Measurements from ENCODE around the gene UNK. TPM values are rescaled to one million over a fixed set of nuclear protein-coding genes. Genes with fewer than 3 reads are reported as not detected.

UNK gene
- total and polyA plus RNA-seq, 10 donors = 19.0 to 53.8 (median 46.2) TPM

GRCh38 chr17:75836605-75837004, 52.0 kb downstream of the UNK start:
- 68 to 82% (median 75%) methylated on average over 6 to 9 of the region's 9 CpGs for WGBS, 5 donors
- Histone ChIP-seq H3K9me3 (no peaks in the 10 kb centered on the region), H3K36me3 (peaks cover 0 to 100% (median 73%) of the 10 kb centered on the region in 6 donors), H3K4me3 (no peak overlapping the region), H3K27ac (peak overlapping the region in 4 of 8 donors; percentile 34 to 91 (median 60)), H3K27me3 (replicated peaks in 1 of 7) (no peaks in the 10 kb centered on the region), H3K4me1 (peaks cover 21 to 100% (median 64%) of the 10 kb centered on the region in 6 donors)
- TF ChIP-seq CTCF (IDR thresholded peaks at IDR 0.05 in 8 of 11, conservative IDR thresholded peaks at IDR 0.05 in 3 of 11) (no peak), POLR2AphosphoS5 (IDR thresholded peaks at IDR 0.05) (peak in 2 of 3 donors; percentile 32 to 59), POLR2A (IDR thresholded peaks at IDR 0.05) (no peak)
- intact Hi-C loops (cut with DNase I; ENCODE audit: low total_unique reads) = no loop called here
- DNase-seq = no peak

GRCh38 chr17:75837899-75838298, 53.3 kb downstream of the UNK start:
- Histone ChIP-seq H3K36me3 (peaks cover 0 to 100% (median 74%) of the 10 kb centered on the region in 6 donors), H3K4me3 (no peak overlapping the region), H3K4me1 (peaks cover 18 to 100% (median 62%) of the 10 kb centered on the region in 6 donors), H3K27ac (peak overlapping the region in 6 of 8 donors; percentile 33 to 91 (median 40)), H3K27me3 (replicated peaks in 1 of 7) (no peaks in the 10 kb centered on the region), H3K9me3 (no peaks in the 10 kb centered on the region)
- intact Hi-C loops (cut with DNase I; ENCODE audit: low total_unique reads) = no loop called here
- no peak for DNase-seq
- WGBS, 5 donors = 70 to 85% (median 81%) methylated on average over 7 of the region's 7 CpGs
- no peak for TF ChIP-seq POLR2A (IDR thresholded peaks at IDR 0.05)
- no peak for TF ChIP-seq CTCF (IDR thresholded peaks at IDR 0.05 in 8 of 11, conservative IDR thresholded peaks at IDR 0.05 in 3 of 11)
- no peak for TF ChIP-seq POLR2AphosphoS5 (IDR thresholded peaks at IDR 0.05)

GRCh38 chr17:75838410-75838809, 53.8 kb downstream of the UNK start:
- Histone ChIP-seq H3K4me3 (no peak overlapping the region), H3K27me3 (replicated peaks in 1 of 7) (no peaks in the 10 kb centered on the region), H3K9me3 (no peaks in the 10 kb centered on the region), H3K27ac (peak overlapping the region in 5 of 8 donors; percentile 33 to 91 (median 44)), H3K4me1 (peaks cover 18 to 100% (median 62%) of the 10 kb centered on the region in 6 donors), H3K36me3 (peaks cover 0 to 96% (median 70%) of the 10 kb centered on the region in 6 donors)
- intact Hi-C loops (cut with DNase I; ENCODE audit: low total_unique reads) = no loop called here
- DNase-seq = peak; percentile 80
- no peak for TF ChIP-seq CTCF (IDR thresholded peaks at IDR 0.05 in 8 of 11, conservative IDR thresholded peaks at IDR 0.05 in 3 of 11)
- TF ChIP-seq POLR2AphosphoS5 (IDR thresholded peaks at IDR 0.05) = peak; percentile 47 to 53 (median 51)
- no peak for TF ChIP-seq POLR2A (IDR thresholded peaks at IDR 0.05)
- 70 to 89% (median 82%) methylated on average over 15 of the region's 15 CpGs for WGBS, 5 donors

- Histone ChIP-seq H3K9me3 (no peaks in the 10 kb centered on the region), H3K4me1 (peaks cover 19 to 100% (median 65%) of the 10 kb centered on the region in 6 donors), H3K36me3 (peaks cover 0 to 78% (median 53%) of the 10 kb centered on the region in 6 donors), H3K27me3 (replicated peaks in 1 of 7) (no peaks in the 10 kb centered on the region), H3K4me3 (no peak overlapping the region), H3K27ac (peak overlapping the region in 3 of 8 donors; percentile 10 to 56 (median 24))
- peak; percentile 76 for DNase-seq
- TF ChIP-seq CTCF (IDR thresholded peaks at IDR 0.05 in 8 of 11, conservative IDR thresholded peaks at IDR 0.05 in 3 of 11) (no peak), POLR2AphosphoS5 (IDR thresholded peaks at IDR 0.05) (peak in 1 of 3 donors; percentile 31), POLR2A (IDR thresholded peaks at IDR 0.05) (no peak)
- 91 to 97% (median 93%) methylated on average over 20 to 36 of the region's 36 CpGs for WGBS, 5 donors
- intact Hi-C loops (cut with DNase I; ENCODE audit: low total_unique reads) = no loop called here
Measured at GRCh38 chr17:75839942-75840798, 55.6 kb downstream of the UNK start.

Data from spleen (tissue), 11 donors.